BJ (cell line): ENCODE measurements around the gene JADE1. TPM values are rescaled to one million over a fixed set of nuclear protein-coding genes. Genes with fewer than 3 reads are reported as not detected.

ENCODE experiments used
- CTCF ChIA-PET: fragments of 350-600 bp; formaldehyde crosslinking; extraction: SDS; loops from one replicate; lab custom pipeline; 2021; ENCODE audit warnings: antibody characterized with exemption, inconsistent platforms; lab: Yijun Ruan, JAX
- POLR2A ChIA-PET: fragments of 300-600 bp; sonication (Branson Sonifier 250); formaldehyde crosslinking; extraction: SDS; loops from one replicate; lab custom pipeline; 2021; ENCODE audit warnings: antibody characterized with exemption; lab: Charles Lee
- DNase-seq: peaks from one replicate; pipeline ENCODE4 v3.0.0-alpha.2; 2011; ENCODE audit warnings: low read depth
- H3K27me3 ChIP-seq: 2 replicates; pipeline ENCODE4 v1.6.0; 2011; ENCODE audit warnings: low read length; ENCODE audit not compliant: control insufficient read depth, insufficient read depth
- H3K36me3 ChIP-seq: 2 replicates; pipeline ENCODE4 v1.5.1; 2011; ENCODE audit warnings: low read length; ENCODE audit not compliant: control insufficient read depth, insufficient read depth
- H3K4me3 ChIP-seq: 2 replicates; pipeline ENCODE4 v1.5.1; 2011; ENCODE audit warnings: low read depth, mild to moderate bottlenecking, control low read depth, low read length
- polyA plus RNA-seq: library from polyadenylated mRNA; depleted of rRNA; stranded (reverse); fragments of >200 nt; gene quantifications from 2 replicates; pipeline ENCODE4 v1.2.3, GENCODE V29; 2011
- TF ChIP-seq, protein P1 (sequence below): IDR thresholded peaks from 2 replicates; pipeline ENCODE4 v1.5.1; 2011; ENCODE audit warnings: low read depth, mild to moderate bottlenecking, control low read depth, inconsistent platforms, low read length, moderate library complexity; ENCODE audit not compliant: insufficient read depth

Gene JADE1
- polyA plus RNA-seq, 1 experiment: 15.4 TPM

DNA sequence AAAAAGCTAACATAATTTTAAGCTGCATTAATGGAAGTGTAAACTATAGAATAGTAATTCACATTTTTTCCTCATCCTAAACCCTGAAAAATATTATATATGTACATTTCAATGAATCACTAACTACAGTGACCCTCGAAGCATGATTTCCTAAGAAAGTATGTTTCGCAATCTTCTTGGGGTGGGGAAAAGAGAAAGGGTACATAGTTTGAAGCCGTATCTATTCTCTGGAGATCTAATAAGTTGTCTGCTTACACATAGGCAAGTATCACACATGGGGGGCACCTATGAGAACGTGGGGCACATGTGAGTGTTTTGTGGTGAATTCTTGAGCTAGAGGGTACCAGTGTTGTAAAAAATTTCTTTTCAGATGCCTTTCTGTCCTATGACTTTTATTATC is 71.2 kb downstream of the JADE1 start:
- DNase-seq: no peak
- Histone ChIP-seq H3K36me3 (no peaks in the 10 kb centered on the region), H3K27me3 (no peaks in the 10 kb centered on the region), H3K4me3 (no peak overlapping the region)
- POLR2A ChIA-PET: no interaction called here
- CTCF ChIA-PET: no interaction called here
- TF ChIP-seq, protein P1, sequence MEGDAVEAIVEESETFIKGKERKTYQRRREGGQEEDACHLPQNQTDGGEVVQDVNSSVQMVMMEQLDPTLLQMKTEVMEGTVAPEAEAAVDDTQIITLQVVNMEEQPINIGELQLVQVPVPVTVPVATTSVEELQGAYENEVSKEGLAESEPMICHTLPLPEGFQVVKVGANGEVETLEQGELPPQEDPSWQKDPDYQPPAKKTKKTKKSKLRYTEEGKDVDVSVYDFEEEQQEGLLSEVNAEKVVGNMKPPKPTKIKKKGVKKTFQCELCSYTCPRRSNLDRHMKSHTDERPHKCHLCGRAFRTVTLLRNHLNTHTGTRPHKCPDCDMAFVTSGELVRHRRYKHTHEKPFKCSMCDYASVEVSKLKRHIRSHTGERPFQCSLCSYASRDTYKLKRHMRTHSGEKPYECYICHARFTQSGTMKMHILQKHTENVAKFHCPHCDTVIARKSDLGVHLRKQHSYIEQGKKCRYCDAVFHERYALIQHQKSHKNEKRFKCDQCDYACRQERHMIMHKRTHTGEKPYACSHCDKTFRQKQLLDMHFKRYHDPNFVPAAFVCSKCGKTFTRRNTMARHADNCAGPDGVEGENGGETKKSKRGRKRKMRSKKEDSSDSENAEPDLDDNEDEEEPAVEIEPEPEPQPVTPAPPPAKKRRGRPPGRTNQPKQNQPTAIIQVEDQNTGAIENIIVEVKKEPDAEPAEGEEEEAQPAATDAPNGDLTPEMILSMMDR: no peak

DNA sequence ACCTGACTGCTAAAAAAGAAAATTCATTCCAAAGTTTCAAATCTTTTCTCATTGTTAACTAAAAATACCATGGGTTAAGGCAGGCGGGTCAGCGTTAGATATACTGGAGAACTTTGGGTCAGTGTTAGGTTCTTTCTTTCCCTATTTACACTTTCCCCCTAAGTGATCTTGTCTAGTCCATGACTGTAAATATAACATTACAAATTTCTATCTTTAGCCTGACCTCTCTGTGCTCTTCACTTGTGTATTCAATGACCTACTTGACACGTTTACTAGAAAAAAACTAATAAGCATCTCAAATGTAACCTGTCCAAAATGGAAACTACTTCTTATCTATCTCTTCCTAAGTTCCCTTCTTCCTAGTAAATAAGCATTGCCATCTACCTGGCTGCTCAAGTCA is 95.3 kb downstream of the JADE1 start:
- TF ChIP-seq, protein P1: no peak
- DNase-seq: no peak
- no peaks in the 10 kb centered on the region for H3K27me3 ChIP-seq
- ChIA-PET CTCF (no interaction called here), POLR2A (no interaction called here)
- no peak overlapping the region for H3K4me3 ChIP-seq
- H3K36me3 ChIP-seq: no peaks in the 10 kb centered on the region

DNA sequence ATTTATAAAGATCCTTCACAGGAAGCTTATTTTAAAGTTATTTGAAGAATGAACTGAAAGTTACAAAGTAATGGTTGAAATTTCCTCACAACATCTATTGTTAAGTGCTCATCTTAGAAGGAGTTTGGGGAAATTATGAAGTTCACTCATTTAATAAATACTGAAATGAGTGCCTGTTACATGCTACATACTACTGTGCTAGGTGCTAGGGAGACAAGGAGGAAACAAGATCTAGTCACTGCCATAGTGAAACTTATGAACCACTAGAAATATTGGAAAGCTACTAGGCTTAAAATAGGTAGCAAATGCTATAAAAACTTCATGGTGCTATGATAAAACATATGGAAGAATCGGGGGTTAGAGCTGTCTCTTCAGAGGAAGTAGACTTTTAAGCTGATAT is 97.1 kb downstream of the JADE1 start:
- POLR2A ChIA-PET: no interaction called here
- Histone ChIP-seq H3K4me3 (no peak overlapping the region), H3K27me3 (no peaks in the 10 kb centered on the region), H3K36me3 (no peaks in the 10 kb centered on the region)
- no peak for DNase-seq
- TF ChIP-seq, protein P1: no peak
- CTCF ChIA-PET: interaction anchor here (0.9 kb wide), 1 partner anchor 26 kb away, joined by 5 read pairs; no protein-coding TSS in a partner anchor

DNA sequence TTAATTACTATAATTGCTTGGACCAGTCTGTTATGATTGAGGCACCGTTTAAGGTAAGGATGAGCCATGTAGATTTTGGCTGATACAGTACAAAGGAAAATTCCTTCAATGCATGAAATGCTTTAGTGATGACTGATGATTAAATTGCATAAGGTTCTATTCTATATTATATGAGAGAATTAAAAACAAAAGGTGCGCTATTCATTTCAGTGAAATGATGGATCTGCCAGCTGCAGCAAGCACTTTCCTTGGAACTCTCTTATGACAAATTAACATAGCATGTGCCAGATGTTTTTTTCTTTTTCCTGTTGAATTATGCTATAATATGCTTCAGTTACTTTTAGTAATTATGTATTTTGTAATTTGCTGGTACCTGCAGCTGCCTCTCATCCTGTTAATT is 98.5 kb downstream of the JADE1 start:
- Histone ChIP-seq H3K27me3 (no peaks in the 10 kb centered on the region), H3K4me3 (no peak overlapping the region), H3K36me3 (no peaks in the 10 kb centered on the region)
- POLR2A ChIA-PET: no interaction called here
- DNase-seq: no peak
- CTCF ChIA-PET: no interaction called here
- TF ChIP-seq, protein P1: no peak

DNA sequence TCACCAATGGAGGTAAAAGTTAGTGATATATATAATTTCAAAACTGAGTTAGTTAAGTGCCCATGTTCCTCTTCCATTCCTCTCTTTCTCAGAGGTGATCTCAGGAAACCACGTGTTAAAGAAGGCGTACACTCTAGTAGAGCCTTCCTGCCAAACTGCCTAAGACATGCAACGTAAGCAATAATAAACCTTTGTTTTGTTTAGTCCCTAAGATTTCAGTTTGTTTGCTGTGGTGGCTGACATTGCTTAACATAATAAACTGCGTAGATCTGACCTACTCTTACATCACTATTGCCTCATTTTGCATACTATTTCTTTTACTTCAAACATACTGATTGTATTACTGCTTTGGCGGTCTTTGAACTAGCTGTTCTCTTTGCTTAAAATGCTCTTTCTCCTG is 99.2 kb downstream of the JADE1 start:
- ChIA-PET CTCF (no interaction called here), POLR2A (no interaction called here)
- no peaks in the 10 kb centered on the region for H3K36me3 ChIP-seq
- no peak for DNase-seq
- TF ChIP-seq, protein P1: no peak
- H3K4me3 ChIP-seq: no peak overlapping the region
- H3K27me3 ChIP-seq: no peaks in the 10 kb centered on the region
